HG02642 (cell line): ENCODE data around the gene TNF.
"Not testable (repeated sequence)": the region's sequence is repeated elsewhere in the genome, so short reads cannot be mapped to it uniquely, and the experiment has no call there.

ENCODE experiments used
- ATAC-seq: cut with Tn5 transposase; IDR thresholded peaks from one replicate; pipeline ENCODE4 v1.9.1; 2021; ENCODE audit warnings: mild to moderate bottlenecking; ENCODE audit not compliant: unreplicated experiment, poor library complexity

The TNF gene

DNA sequence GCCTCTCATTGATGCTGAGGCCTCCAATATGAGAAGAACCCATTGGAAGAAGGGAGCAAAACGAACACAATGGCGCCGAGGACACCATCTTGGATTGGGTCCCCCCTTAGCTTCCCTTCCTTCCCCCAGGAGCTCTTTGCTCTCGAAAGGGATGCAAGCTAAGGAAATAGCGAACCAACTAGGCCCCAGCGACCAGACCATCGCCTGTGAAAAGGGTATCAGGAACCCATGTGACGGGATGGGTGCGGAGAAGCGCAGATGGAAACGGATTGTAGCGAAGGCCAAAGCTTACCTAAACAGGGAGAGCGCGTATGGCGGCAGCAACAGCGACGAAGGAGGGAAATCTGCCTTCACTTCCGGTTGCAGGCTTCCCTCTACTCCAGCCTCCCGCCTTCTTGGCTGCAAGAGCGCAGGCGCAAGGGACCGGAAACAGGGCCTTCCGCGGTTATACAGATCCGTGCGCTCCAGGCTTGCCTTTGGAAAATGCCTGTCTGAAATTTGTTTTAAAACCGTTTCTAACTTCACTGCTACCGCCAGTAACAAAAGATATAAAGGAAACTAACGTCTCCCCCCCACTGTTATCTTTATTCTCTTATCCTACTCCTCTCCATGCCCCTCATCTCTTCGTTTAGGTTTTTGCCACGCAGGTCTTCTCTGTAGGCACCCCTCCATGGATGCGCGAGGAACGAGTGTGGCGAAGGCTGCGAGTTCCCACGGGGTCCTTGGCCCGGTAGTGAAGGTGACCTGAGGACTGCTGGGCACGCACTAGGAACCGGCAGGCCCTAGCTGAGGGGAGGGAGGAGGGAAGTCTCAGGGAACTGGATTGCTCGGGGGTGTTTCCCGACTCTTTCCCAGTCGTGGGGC is 33.5 kb upstream of the TNF start, which contains the start of gene DDX39B:
TSS of gene DDX39B (minus strand) at position 346 of the 864 bp plus-strand sequence. CDS start 1,471 bp downstream, outside the sequence.
- ATAC-seq: peak; percentile 80

GRCh38 chr6:31543639-31544038 is 31.7 kb upstream of the TNF start:
- no peak for ATAC-seq

DNA sequence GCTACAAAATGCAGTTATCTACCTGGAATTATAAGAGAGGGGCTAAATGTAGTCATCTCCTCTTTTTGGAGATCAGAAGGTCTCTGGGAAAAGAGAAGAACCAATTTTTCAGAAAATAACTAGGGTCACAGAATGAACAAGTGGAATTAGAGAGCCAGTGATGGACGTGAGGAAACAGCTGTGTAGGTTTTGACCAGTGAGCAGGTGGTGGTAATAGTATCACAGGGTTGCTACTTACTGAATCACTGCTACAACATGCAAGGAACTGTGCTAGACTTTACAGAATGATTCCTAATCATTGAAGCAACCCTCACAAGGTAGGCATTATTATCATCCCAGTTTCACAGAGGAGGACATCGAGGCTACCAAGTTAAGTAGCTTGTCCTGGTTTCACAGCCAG is 30.7 kb upstream of the TNF start:
- no peak for ATAC-seq

GRCh38 chr6:31545291-31545690 is 30.1 kb upstream of the TNF start:
- ATAC-seq: no peak

GRCh38 chr6:31546339-31546957 is 28.9 kb upstream of the TNF start, which contains the start of gene ATP6V1G2:
Gene ATP6V1G2 (minus strand): TSS chr6:31546608. CDS start chr6:31546559, 49 bp downstream.
- ATAC-seq: peak; percentile 50

DNA sequence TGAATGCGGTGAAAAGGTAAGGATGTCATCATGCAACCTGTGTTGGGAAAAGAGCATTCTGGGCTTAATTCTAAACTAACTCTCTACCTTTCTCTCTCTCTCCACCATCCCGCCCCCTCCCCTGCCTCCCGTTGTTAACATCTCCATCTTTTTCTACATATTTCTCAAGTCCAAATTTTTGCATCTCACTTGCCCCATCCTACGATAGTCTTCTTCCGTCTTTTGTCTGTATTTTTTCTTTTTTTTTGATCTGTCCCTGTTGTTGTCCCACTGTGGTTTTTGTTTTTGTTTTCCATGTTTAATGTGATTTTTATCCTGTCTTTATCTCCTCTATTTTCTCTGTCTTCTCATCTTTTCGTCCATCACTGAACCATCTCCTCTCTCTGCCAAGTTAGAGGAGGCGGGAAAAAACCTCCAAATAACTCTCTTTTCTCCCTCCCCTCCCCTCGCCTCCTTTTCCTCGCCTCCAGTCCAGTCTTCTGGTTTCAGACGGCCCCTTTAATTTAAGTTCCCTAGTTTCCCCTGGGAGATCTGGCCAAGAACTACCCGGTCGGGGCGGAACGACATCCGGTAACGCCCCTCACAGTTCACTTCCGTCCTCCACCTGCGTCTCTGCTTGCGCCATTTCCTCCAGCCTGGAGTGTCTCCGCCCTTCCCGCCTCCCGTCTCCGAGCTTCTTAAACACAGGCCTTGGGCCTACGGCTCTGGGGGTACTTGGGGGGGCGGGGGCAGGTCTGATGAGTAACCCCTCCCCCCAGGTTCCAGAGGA is 28.2 kb upstream of the TNF start, which contains the start of gene NFKBIL1:
TSS of gene NFKBIL1 (plus strand) at position 651 of the 769 bp plus-strand sequence. CDS start at position 738, 87 bp downstream.
- peak; percentile 75 for ATAC-seq

DNA sequence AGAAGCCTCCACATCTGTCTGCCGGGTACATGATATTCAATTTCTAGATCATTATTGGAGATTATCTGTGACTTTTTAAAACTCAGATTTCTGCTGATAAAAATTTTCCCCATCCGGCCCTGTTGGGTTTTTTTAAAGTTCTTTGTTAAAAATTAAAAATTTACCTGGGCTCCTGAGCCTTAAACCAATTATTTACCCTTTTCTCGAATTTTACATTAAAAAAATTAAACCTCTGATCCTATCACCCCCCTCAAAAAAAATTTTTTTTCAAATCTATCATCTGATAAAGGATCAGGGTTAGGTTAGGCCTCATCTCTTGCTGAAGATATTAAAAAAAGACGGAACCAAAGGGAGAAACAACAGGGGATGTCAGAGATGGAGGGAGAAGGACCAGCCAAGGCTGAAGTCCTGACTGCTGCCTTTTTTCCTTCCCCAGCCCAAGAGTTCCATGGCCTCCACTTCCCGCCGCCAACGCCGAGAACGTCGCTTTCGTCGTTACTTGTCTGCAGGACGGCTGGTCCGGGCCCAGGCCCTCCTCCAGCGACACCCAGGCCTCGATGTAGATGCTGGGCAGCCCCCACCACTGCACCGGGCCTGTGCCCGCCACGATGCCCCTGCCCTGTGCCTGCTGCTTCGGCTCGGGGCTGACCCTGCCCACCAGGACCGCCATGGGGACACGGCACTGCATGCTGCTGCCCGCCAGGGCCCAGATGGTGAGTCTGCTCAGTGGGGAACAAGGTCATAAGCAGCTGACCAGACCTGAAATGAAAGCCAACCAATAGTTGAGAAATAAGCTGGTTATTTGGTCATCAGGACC is 27.4 kb upstream of the TNF start:
- ATAC-seq: no peak

DNA sequence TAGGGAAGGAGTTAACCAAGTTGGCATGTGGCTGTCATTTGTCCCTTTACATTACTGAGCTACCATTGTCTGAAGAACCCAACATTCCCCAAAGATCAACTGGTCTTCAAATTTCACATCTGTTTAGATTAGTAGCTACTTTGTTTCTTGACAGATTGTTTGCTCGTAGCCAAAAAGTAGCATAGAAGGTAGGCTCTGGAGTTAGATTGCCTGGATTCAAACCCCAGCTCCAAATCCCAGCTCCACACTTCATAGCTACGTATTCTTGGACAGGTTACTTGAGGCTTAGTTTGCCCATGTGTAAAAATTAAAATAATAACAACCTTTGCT is 26.9 kb upstream of the TNF start:
- ATAC-seq: no peak

DNA sequence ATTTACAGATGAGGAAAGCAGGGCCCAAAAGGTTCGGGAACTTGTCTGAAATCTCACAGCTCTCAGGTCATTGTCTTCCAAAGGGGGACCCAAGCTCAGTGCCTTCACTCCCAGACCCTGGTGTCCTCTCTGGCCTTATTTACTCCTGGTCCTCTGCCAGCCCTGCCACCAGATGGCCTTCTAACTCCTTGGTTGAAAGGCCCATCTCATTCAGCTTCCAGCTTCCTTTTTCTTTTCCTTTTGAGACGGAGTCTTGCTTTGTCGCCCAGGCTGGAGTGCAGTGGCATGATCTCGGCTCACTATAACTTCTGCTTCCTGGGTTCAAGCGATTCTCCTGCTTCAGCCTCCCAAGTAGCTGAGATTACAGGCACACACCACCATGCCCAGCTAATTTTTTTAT is 24.0 kb upstream of the TNF start:
- not testable (repeated sequence) for ATAC-seq

- ATAC-seq: no peak
Measured at GRCh38 chr6:31556307-31556706, 19.1 kb upstream of the TNF start.

DNA sequence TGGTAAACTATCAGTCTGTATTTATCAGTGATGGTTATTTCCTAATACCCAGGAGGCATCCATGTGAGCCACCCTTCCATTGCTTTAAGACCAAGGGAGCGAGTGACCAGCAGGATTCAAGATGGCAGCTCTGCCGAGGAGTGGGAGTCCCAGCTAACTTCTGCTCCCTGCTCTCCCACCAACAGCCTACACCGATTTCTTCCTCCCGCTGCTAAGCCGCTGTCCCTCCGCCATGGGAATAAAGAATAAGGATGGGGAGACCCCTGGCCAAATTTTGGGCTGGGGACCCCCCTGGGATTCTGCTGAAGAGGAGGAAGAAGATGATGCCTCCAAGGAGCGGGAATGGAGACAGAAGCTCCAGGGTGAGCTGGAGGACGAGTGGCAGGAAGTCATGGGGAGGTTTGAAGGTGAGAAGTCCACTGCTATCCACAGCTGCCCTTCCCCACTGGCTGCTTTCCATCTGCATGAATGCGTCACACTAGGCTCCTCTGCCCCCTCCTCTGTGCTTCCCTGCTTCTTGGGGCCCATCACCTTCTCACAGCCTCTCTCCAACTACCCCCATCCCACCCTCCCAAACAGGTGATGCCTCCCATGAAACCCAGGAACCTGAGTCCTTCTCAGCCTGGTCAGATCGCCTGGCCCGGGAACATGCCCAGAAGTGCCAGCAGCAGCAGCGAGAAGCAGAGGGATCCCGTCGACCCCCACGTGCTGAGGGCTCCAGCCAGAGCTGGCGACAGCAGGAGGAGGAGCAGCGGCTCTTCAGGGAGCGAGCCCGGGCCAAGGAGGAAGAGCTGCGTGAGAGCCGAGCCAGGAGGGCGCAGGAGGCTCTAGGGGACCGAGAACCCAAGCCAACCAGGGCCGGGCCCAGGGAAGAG is 17.7 kb upstream of the TNF start:
- ATAC-seq: no peak

GRCh38 chr6:31558318-31558625 is 17.1 kb upstream of the TNF start:
- no peak for ATAC-seq

DNA sequence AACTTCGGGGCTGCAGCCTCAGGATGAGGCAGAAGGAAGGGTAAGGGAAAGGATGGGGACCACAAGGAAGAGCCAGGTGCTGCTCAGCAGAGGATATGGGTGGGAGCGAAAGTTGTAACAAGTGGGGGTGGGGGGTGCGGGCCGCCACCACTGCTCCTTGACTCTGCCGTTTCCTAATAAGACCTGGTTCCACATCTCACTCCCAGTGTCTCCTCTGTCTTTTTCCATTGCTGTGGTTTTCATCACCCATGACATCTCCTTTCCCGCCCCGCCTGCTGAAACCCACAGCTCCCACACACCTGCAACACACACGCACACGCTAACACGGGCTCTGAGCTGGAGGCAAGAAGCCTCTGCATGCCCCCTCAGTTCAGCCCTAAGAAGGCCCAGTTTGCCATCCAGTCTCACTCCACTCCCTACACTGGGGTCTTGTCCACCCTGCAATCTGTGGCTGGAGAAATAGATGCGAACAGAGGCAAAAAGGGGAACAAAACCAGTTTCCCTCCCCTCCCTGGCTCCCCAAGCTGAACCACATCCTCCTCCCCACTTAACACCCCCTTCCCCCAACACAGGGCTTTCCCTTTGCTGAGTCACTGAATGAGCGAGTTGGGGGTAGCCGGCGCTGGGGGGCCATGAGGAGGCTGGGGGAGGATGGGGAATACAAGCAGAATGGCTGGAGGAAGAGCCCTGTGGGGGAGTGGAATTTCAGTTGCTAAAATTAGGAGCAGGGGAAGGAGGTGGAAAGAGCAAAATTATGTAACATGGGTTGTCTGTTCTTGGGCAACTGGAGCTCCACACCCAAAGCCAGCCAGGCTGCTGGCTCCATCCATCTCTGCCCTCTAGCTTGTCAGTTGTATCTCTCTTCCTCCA is 16.5 kb upstream of the TNF start:
- ATAC-seq: no peak

DNA sequence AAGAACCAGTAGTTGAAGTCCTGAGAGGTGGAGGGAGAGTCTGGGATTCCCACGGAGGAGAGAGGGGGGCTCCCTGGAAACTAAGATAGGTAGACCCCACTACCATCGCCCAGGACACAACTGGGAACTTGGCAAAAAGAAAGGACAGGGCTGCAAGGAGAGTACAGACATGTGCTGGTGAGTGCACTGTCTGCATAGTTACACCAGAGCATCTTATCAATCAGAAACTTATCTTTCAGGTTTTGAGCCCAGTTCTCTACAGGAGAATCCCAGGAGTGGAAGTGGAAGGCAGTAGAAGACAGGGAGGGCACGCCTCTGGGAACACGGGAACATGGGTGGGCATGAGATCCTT is 15.8 kb upstream of the TNF start:
- peak; percentile 1 for ATAC-seq

DNA sequence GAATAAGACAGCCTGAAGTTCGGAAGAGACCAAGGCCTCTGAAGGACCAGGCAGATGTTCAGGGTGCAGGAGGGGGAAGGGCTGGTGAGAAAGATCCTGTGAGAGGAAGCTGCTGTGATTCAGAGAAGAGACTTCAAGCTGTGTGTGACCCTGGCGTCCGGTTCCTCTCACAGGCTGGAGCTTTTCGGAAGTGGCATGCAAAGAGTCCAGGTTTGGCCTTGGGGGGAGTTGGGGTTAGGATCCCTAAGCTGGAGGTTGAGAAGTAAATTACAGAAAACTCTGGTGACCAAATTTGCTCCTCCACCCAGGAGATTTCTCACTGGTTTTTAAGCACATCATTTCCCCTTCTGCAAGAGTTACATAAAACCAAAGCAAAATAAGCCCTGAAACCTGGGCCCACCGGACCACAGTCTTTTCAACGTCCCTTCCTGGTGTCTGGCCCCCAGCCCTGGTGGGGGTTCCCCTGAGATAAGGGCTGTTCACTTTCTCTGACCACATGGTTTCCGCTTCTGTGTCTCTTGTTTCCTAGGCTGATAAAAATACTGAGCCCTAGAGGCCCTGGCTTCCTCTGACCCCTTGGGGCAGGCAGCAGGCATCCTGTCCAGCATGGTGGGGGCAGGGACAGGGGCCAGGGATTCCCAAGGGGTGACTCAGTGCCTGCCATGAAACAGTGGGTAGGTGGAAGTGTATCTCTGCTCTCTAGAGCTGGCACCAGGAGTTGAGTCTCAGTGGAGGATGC is 15.2 kb upstream of the TNF start:
- ATAC-seq: peak; percentile 69

DNA sequence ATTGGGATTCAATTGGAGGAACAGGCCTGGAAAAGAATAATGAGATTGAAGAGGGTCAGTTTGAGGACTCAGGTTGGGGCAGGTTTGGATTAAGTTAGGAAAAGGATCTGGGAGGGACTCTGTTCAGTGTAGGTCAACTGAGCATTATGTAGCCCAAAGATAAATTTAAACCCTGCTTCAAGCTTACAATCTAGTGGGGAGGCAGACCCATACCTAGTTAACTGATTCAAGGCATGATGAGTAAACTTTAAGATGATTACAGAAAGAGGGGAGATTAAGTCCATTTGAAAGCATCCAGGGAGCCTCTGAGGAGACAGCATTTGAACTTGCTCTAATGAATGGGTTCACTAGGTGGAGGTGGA is 14.7 kb upstream of the TNF start:
- no peak for ATAC-seq

DNA sequence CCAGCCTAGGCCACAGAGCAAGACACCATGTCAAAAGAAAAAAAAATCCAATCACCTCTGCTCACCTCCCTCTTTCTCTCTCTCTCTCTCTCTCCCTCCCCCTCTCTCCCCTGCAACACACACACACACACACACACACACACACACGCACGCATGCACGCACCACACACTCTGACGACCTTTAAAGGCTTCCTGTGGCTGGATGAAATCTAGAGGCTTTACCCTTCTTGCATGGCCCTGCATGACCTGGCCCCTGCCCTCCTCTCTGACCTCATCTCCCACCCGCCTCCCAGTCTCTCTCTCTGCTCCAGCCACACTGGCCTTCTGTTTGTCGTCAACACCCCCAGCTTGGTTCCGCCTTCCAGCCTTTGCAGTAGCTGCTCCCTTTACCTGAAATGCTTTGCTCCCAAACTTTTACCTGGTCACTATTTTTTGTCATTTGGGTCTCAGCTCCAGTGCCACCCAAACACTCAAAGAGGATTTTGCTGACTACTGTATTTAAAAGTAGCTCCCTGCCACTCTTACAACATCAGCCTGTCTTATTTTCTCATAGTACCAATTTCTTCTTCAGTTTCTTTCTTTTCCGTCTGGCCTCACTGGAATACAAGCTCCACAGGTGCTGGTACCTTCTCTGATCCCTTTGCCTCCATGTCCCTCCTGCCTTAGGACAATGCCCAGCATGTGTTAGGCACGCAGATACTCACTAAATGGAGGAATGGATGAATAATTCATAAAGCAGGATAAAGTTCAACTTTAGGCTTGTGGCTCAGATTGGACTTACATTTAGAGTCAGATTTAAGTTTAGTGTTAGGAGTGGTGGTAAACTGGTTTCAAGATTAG is 7.6 kb upstream of the TNF start:
- ATAC-seq: no peak
